GM18861 (cell line): ENCODE data around the gene CABCOCO1.

Experiments
- ATAC-seq: cut with Tn5 transposase; IDR thresholded peaks from one replicate; pipeline ENCODE4 v1.9.1; 2021; ENCODE audit not compliant: unreplicated experiment

The CABCOCO1 gene

DNA sequence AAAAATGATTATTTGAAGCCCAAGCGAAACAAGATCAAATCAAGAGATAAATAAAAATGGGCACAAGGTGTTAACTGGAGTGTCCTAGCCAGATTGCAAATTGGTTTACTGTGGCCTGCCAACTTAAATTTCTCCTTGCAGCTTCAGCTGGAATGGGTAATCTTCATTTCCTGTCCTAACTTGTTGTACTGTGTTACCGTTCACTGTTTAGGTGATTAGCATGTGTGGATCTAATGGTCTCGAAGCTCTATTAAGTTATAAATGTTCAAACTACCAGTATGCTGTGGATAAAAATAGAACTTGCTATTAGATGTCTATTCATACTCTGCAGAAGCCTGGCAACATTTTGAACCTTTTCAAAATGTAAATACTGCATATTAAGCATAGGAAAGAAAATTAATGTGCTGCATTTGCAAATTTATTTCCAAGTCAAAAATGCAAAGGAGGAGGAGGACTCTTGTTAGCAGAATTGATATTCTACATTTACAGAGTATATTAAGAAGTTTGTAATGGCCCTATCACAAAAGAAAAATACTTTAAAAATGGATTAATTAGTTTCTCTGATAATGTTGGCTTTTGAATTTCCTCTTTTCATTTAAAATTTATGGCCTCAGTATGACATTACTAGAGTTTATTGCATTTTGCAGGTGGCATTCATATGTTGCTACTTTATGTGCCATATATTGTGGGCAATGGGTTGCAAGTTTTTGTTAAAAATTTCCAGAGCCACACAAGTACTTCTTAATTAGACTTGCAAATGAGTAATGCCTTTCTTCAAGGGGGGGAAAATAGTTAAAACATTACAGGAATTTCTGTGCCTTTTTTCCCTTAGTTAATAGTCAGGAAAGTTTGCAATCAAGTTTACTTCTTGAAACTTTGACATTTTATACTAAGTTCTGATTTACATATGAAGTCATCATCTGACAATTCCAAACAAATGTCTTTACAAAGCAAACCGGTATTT is 92.1 kb downstream of the CABCOCO1 start:
- ATAC-seq, result no peak

DNA sequence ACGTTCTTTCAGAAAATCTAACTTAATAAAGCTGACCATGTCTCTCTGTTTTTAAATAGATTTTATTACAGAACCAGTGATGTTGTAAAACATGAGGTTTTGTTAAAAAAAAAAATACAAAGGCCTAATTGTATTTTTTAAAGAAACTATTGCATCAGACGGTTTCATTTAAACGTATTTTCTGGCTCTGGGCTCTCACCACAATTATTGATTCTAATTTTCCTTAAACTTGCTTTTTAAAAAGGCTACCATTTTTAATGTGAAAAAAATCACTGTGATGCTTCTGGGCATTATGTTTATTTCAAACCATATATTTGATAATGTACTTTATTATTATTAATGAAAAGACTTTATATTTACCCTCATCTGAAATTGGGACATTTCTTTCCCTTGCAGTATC is 94.3 kb downstream of the CABCOCO1 start:
- ATAC-seq, result no peak

DNA sequence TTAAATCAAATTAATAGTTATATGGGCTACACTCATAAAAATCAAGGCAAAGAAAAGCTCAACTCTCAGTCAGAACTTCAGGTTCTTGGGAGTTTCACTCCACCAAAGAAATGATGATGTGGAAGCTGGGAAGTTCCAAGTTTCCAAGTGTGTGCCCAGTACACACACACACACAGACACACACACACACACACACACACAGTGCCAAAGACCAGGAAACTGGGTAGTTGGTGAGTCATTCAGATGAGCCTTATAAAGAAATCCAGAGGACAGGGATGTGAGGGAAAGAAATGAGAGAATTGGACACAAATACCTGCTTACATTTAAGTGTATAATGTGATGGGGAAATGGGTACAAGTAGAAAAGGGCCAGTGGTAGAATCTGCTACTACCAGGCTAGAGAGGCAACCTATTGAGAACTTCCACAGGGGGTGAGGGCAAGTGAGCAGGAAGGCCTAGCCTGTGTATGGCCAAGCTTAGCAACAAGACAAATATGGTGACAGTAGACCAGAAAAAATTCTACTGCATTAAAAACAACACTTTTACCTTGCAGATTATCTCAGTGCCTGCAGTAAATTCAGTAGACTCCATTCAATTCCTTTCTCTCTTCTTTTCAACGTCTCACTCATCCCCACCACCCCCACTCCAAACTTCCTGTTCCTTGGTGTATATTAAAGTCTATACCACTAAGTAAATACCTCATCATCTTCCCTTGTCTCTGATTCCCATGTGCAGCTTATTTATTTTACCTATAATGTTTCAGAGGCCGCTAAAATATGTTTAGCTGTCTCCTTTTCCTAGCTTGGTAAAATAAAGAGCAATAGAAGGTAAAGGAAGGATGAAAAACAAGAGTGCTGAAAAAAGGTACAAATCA is 95.0 kb downstream of the CABCOCO1 start:
- no peak for ATAC-seq

DNA sequence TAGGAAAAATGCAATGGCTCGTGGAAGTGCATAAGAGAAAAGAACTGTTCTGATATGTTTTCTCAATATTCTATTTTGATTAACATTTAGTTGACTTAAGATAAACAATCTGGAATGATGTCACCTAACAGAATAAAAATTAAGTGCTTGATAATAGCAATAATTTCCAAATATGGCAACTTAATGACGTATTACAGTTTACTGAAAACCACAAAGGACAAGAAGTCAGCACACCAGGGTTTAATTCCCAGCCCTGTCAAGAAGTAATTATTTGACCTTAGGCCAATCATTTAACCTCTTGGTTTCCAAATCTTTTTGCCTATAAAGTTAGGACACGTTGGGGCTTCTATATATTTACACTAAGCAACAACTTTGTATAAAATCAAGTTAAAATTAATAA is 95.7 kb downstream of the CABCOCO1 start:
- ATAC-seq, result no peak

DNA sequence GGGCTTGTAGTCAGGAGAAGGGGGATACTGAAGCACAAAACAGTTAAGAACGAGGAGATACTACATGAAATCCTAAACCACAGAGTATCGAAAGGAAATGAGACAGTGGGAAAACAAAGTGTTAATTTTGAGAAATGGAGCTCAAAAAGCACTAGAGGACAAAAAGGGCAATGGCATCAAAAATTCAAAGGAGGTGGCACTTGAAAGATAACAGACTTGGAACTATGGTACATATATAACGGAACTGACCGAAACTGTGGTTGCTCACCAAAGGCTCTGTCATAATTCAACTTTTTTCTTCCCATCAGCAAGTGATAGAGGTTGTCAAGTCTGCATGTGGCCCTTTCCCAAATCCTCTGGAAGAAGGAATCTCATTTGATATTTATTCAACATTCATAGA is 97.0 kb downstream of the CABCOCO1 start:
- ATAC-seq, result no peak

DNA sequence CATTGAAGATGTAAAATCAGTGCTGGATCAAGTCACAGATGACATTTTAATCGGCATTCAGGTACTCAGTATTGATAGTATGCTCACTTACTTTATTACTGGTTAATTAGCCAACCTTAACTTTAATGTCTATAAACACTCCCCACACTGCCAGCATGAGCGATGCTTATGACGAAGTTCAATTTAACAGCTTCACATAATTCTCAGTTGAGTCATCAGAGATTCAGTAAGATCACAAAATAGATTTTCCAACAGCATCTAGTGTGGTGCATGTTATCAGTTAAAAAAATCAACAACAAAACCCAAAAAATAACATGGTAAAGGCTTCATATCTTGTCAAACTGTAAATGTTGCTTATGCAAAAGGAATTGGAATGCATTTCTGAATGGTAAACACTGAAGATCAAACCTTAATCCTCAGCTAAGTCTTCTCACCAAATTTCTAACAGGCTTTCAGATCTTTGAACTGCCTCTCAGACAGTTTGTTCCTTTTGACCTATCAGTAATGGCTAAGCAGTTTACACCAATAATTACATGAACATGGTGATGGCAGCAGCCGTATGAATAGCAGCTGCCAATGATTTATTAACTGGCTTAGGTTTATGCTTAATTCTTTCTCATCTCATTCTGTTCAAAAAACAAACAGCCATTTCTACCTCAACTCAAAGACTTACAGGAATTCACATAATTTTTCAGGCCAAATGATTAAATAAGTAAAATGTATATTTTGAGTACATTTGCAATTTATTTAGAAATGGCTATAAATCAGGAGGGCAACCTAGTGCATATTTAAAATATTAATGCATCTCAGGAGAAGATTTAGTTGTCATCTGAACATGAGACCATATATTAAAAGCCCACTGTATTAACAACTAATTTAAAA is 98.5 kb downstream of the CABCOCO1 start:
- no peak for ATAC-seq

DNA sequence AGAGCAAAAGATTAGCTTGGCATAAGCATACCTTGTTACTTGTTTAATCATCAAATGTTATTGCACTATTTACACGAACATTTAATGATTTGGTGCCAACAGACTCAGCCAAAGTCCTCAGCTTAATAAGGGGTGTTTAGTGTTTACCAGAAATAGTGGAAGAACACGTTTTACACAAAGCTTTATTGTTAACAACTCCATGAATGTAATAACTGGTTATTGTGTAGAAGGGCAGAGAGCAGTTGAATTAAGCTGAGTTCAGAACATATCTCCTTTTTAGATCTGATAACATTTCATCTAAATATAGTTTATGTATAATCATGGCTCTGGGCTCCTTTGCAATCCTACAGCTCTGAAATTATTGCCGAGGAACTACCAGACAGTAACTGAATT is 99.1 kb downstream of the CABCOCO1 start:
- ATAC-seq, result no peak

DNA sequence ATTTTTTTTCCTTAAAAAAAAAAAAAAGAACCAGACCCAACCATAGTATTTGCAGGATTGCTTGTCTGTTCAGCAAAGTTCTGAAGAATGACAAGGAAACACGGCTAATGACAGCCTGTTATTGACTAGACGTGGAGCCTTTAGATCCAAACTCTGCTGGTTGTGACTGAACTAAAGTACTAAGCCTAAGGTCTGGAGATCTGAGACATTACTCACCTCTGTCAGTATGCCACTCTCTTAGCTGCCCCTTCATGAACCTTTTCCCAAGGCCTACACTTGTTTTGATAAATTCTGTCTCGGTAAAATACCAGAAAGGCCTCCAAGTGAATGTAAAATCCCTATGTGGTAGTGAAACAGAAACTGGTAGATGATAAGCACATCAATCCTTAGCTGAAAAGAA is 101.0 kb downstream of the CABCOCO1 start:
- no peak for ATAC-seq

DNA sequence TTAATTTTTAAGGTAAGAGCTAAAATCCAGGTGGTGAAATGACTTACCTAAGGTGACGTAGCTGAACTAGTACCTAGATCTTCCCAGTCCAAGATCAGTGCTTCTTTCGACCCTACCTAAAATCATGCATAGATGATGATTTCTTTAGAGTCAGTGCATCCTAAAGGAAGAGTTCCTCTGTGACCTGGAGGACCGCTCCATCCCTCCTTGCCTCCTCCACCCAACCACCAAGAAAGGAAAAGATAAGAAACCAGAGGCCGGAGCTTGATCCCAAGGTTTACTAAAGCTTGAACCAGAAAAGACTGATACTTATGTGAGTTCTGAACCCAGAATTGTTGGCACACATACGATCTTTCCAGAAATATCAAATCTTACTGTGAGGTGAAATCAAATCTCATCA is 101.8 kb downstream of the CABCOCO1 start:
- no peak for ATAC-seq

DNA sequence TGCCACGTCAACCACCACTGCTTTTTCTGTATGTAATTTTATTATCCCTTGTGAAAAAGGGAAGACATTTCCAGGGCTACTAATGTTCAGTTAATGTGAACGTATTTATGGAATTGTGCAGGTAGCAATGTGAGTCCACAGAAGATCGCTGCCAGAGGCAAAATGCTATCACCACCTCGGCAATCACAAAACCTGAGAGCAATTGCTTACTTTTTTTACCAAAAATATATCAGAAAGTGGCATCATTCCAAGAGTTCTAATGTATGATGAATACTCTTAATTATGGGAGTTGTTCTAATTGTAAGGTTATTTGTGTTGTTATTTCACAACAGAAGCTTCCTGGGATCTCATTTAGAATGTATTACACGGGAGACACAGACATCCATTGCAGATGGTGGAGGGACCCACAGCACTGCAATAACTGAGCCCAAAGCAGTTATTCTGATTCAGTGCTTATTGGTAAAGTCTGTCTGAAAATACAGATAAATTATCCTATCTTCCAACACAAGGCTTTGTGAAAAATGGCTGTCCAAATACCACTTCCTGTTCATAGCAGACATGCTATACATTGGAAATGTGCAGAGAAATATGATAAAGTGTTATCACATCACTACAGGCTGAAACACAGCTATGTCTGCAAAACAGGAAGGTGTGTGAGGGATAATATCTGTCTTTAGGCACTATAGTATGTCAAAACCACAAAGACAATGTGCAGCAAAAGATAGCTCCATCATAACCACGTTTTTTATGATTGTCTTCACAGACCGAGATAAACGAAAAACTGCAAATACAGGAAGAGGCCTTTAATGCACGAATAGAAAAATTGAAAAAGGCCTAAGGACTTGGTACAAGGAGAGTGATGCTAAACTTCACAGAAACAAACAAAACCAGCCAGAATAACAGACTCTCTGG is 102.7 kb downstream of the CABCOCO1 start:
- ATAC-seq, result no peak

DNA sequence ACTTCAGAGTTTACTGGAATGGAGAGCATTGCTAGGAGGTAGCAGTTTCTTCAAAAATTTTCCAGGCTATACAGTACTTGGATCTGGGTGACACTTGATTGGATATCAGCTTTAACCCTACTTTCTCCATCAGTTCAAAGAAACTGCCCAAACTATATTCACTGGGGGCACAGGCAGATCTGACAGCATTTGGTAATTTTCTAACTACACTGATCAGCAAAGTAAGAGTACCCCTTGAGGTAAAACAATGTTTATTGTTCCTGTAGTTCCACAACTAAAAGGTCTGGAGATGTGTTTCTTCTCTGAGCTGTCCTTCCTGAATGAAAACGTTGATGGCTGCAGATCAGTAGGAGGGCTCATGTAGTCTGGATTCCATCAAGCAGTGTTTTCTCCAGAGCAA is 104.2 kb downstream of the CABCOCO1 start:
- no peak for ATAC-seq

DNA sequence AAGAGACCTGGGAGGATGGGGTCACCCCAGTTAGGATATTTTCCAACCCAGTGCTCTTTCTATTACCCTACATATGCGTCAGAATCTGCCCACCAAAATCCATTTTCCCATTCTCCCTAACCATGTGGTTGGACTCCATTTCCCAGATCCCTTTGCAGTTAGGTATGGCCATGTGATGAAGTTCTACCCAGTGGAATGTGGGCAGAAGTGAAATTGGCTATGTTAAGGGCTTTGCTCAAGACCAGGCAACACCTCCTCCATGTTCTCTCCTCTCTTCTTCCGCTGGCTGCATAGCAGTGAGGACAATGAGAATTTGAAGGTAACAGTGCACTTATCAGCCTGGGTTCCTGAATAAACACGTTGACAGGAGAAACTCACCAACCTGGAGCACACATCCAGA is 111.3 kb downstream of the CABCOCO1 start:
- no peak for ATAC-seq

DNA sequence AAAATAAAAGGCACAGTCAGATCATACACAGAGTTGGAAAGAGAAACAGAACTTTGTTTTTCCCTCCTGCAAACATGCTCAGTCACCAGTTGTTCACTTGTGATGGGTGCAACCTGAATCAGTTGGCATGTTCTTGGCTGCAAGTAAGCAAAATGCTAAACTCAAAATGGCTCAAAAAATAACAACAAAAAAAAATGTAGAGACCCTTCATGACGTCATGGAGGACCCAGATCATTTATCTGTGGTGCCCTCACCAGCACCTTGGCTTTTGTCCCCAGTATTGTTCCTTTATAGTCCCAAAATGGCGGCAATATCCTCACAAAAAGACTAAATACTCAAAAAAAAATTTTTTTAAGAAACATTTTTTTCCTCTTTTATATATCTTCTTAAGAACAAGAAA is 112.4 kb downstream of the CABCOCO1 start:
- no peak for ATAC-seq

DNA sequence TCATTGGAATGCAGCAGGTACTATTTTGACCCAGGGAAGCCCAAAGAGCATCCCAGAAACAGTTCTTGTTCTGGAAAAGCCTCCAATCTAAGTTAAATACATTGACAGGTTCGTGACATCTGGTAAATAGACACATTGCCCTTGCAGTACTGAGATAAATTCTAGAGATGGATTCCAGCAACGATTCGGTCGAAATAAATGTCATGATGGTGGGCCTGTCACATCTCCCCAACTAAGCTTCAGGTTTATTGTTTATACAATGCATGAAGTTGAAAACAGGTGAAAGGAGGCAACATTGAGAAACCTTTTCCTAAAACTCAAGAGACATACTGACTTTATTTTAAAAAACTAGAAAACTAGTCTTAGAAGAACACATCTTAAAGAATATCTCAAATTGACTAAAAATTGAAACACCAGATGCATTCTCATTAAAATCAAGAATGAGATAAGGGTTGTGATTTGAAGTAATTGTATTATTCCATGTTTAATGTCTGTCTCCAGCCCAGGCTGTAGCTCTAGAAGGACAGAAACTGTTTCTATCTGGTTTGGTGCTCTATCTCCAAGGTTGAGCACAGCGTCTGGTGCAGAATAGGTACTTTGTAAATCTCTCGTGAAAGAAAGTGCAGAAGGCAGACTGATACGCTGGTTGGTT is 114.0 kb downstream of the CABCOCO1 start:
- ATAC-seq, result no peak

DNA sequence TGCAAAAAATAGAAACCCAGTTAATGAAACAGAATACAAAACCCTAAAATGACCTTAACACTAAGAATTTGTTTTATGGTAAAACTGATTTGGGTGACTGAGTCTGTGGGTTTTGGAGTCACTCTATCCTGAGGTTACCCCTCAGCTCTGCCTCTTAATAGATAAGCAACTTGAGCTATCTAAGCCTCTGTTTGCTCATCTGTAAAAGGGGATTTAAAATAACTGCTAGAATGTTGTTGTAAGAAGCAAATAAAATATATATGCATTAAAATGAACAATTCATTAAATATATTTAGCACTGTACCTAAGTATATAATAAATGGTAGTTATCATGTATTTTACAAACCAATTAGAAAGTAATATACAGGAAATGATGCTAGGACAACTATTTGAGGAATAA is 115.4 kb downstream of the CABCOCO1 start:
- no peak for ATAC-seq

DNA sequence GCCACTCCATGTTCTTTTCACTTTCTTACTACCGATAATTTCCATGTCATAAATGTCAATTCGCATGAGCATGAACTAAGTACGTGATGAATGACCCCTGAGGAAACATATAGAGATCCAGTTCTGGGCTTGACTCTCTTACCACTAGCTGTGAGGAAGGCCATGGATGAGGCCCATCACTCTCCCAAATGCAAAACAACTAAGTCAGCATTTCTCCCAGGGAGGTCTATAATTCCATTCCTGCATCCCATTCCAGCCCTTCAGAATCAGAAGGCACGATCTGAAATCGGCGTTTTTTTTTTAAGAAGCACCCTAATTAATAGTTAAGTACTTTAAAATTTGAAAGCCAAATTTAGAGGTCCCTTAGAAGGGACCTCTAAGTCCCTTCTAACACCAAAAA is 116.5 kb downstream of the CABCOCO1 start:
- no peak for ATAC-seq

DNA sequence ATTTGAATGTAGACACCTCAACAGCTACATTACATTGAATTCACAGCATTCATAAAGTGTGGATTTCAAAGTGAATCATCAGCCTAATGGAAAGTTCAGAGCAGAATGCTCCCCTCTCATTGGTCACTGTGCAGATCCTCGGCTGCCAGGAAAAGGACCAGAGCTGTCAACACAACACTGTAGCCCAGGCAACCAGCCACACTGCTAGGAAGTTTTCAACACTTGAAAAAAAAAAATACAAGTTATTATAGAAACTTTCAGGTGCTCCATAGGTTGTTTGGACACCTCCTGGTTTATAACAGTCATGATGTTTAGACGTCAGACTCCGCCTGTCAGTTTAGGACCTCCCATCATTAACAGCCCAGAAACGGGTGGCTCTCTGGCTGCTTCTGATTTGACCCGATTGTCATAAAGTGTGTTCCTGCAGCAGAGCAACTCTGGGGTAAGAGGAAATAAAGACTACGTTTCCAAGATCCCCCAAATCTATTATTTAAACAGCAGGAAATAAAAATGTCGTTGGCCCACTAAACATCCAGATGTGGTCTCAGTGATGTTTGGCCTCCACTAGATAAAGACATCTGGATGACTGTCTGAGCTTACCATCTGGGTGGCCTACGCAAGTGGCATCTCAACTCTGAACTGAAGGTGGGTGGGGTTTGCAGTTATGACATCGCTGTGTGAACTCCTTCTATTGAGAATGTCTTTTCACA is 117.4 kb downstream of the CABCOCO1 start:
- ATAC-seq, result no peak

DNA sequence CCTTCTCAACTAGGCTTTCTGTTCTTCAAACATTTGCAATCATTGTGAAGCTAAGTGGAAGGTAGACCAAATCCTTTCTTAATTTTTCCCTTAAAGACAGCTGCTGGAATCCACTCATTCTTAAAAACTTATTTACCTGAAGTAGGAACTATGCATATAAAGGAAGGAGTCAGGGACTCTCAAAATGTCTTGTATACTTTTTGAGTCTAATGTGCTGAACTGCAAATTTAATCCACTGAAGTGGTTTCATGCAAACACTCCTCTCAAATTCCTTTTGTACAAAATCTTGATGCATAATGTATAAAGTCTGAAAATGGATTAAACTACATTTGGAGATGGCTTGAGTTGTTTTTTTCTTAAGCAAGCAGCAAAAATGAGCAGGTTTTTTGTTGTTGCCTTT is 118.0 kb downstream of the CABCOCO1 start:
- no peak for ATAC-seq

DNA sequence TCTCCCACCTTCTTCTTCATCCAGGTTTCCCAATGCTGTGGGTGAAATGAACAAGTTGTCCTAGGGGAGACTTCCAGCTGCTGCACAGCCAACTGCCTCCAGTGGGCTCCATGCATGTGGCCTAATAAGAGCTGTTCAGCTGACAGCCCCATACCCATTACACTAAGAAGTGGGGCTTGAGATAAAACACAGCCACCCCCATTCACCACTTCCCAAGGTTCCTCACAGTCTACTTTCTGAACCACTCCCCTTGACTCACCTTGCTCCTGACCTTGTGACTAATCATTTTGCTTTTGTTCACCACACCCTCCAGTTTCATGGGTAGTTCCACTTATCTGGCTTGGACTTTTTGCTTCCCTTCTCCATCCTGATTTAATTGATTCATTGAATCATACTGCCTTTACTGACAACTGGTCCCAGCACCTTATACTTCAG is 119.3 kb downstream of the CABCOCO1 start:
- no peak for ATAC-seq
